HCT116 (cell line): ENCODE results near the gene PRR15L. TPM values are rescaled to one million over a fixed set of nuclear protein-coding genes. Genes with fewer than 3 reads are reported as not detected.

Experiments used
- ATAC-seq: fragments of 200-7000 bp; cut with Tn5 transposase; 2 replicates; pipeline ENCODE4 v1.9.1; 2020; ENCODE audit warnings: mild to moderate bottlenecking, moderate library complexity
- BruUV-seq: library from RNA; stranded (reverse); fragments of 400-500 nt; replicated peaks from 2 replicates; lab custom pipeline; 2021; lab: Mats Ljungman, UMichigan
- CTCF ChIA-PET: fragments of 300-600 bp; sonication (Branson Sonifier 250); formaldehyde crosslinking; loops from one replicate; lab custom pipeline; 2021; ENCODE audit warnings: antibody characterized with exemption; lab: Charles Lee
- POLR2A ChIA-PET: fragments of 300-600, 350-600 bp; sonication (Branson Sonifier 250); formaldehyde crosslinking; loops from one replicate; lab custom pipeline; 2021; ENCODE audit warnings: antibody characterized with exemption; lab: Charles Lee
- RAD21 ChIA-PET, 2 experiments: fragments of 300-600 bp; sonication (Branson Sonifier 250); formaldehyde crosslinking; loops; one replicate each; lab custom pipeline; 2023; ENCODE audit warnings: low total read pairs in 2 of 2; ENCODE audit not compliant: uncharacterized antibody in 2 of 2, unreplicated experiment in 2 of 2, low non-redundant PET in 1 of 2; lab: Charles Lee
- DNase-seq: peaks from one replicate; pipeline ENCODE4 v3.0.0-alpha.2; 2010; ENCODE audit warnings: low read depth, low spot score
- H2AFZ ChIP-seq: fragments of 200-600 bp; shearing (Covaris generic), sonication (generic); 2 replicates; pipeline ENCODE4 v1.6.1; 2017; ENCODE audit warnings: low read depth, mixed run types, mixed read lengths, antibody characterized with exemption, low read length; ENCODE audit not compliant: poor library complexity, severe bottlenecking
- H3K27ac ChIP-seq: 2 replicates; pipeline ENCODE4 v1.5.1; 2012; ENCODE audit warnings: low read depth, low read length
- H3K27me3 ChIP-seq: fragments of 200-600 bp; sonication (generic); 2 replicates; pipeline ENCODE4 v1.6.1; 2016; ENCODE audit warnings: mixed run types, low read length, mixed read lengths; ENCODE audit not compliant: insufficient read depth
- H3K36me3 ChIP-seq, 2 experiments: fragments of 200-500 bp in 1 of 2; fragments of 200-600 bp in 1 of 2; sonication (Bioruptor generic) in 1 of 2; sonication (generic) in 1 of 2; 2 replicates each; pipeline versions ENCODE4 v1.5.1 to v1.6.1; 2014 to 2016; ENCODE audit warnings: low read length in 2 of 2, inconsistent platforms in 1 of 2, mixed read lengths in 1 of 2, mixed run types in 1 of 2; ENCODE audit not compliant: insufficient read depth in 2 of 2, control insufficient read depth in 1 of 2
- H3K4me1 ChIP-seq, 2 experiments: fragments of 200-600 bp in 1 of 2; sonication (generic) in 1 of 2; 2 replicates each; pipeline versions ENCODE4 v1.5.1 to v1.6.1; 2012 to 2017; ENCODE audit warnings: low read length in 2 of 2, inconsistent platforms in 1 of 2, mild to moderate bottlenecking in 1 of 2, mixed read lengths in 1 of 2, mixed run types in 1 of 2, moderate library complexity in 1 of 2; ENCODE audit not compliant: insufficient read depth in 2 of 2, control insufficient read depth in 1 of 2
- H3K4me2 ChIP-seq: fragments of 200-600 bp; sonication (generic); 2 replicates; pipeline ENCODE4 v1.6.1; 2017; ENCODE audit warnings: mixed run types, low read length, mixed read lengths
- H3K4me3 ChIP-seq, 2 experiments: fragments of 200-600 bp in 1 of 2; sonication (generic) in 1 of 2; replicated peaks in 1 of 2; 2 replicates each; pipeline ENCODE4 v1.5.1; 2011 to 2016; ENCODE audit warnings: low read length in 2 of 2, control low read depth in 1 of 2, low read depth in 1 of 2, mild to moderate bottlenecking in 1 of 2, mixed read lengths in 1 of 2, mixed run types in 1 of 2
- H3K79me2 ChIP-seq: fragments of 200-600 bp; sonication (generic); 2 replicates; pipeline ENCODE4 v1.6.1; 2017; ENCODE audit warnings: mild to moderate bottlenecking, mixed run types, low read length, moderate library complexity, mixed read lengths; ENCODE audit not compliant: insufficient read depth
- H3K9ac ChIP-seq: fragments of 200-600 bp; sonication (generic); 2 replicates; pipeline ENCODE4 v1.6.1; 2016; ENCODE audit warnings: low read length, mixed read lengths
- H3K9me2 ChIP-seq: fragments of 200-600 bp; sonication (generic), shearing (Covaris generic); 2 replicates; pipeline ENCODE4 v1.6.1; 2017; ENCODE audit warnings: mixed run types, mild to moderate bottlenecking, moderate library complexity; ENCODE audit not compliant: insufficient read depth
- H3K9me3 ChIP-seq, 2 experiments: fragments of 200-500 bp in 1 of 2; fragments of 200-600 bp in 1 of 2; sonication (Bioruptor generic) in 1 of 2; sonication (generic) in 1 of 2; 2 replicates each; pipeline ENCODE4 v1.6.1; 2014 to 2017; ENCODE audit warnings: low read length in 2 of 2, mixed read lengths in 2 of 2, inconsistent platforms in 1 of 2, low read depth in 1 of 2, mild to moderate bottlenecking in 1 of 2, mixed run types in 1 of 2, moderate library complexity in 1 of 2; ENCODE audit not compliant: control insufficient read depth in 1 of 2, insufficient read depth in 1 of 2
- H4K20me1 ChIP-seq: fragments of 200-600 bp; sonication (generic), shearing (Covaris generic); 2 replicates; pipeline ENCODE4 v1.6.1; 2017; ENCODE audit warnings: mixed run types, mild to moderate bottlenecking, moderate library complexity; ENCODE audit not compliant: insufficient read depth
- CBX3 ChIP-seq: IDR thresholded peaks from 2 replicates; pipeline ENCODE4 v1.6.1; 2012; ENCODE audit warnings: low read depth
- CEBPB ChIP-seq: IDR thresholded peaks from 2 replicates; pipeline ENCODE4 v1.6.1; 2012; ENCODE audit warnings: low read depth
- EGR1 ChIP-seq: IDR thresholded peaks from 2 replicates; pipeline ENCODE4 v1.6.1; 2012; ENCODE audit warnings: low read depth
- ELF1 ChIP-seq: IDR thresholded peaks from 2 replicates; pipeline ENCODE4 v1.6.1; 2012; ENCODE audit warnings: low read depth, borderline replicate concordance
- EZH2 ChIP-seq: fragments of 200-600 bp; sonication (generic); IDR thresholded peaks from 2 replicates; pipeline ENCODE4 v1.6.1; 2017; ENCODE audit warnings: antibody characterized with exemption, mixed run types
- FOSL1 ChIP-seq: IDR thresholded peaks from 2 replicates; pipeline ENCODE4 v1.6.1; 2012; ENCODE audit warnings: low read depth
- JUND ChIP-seq: IDR thresholded peaks from 2 replicates; pipeline ENCODE4 v1.6.1; 2012
- POLR2A ChIP-seq: IDR thresholded peaks from 2 replicates; pipeline ENCODE4 v1.7.0; 2011; ENCODE audit warnings: borderline replicate concordance; ENCODE audit not compliant: insufficient read depth, insufficient read length; ENCODE audit errors: extremely low read depth
- RAD21 ChIP-seq: IDR thresholded peaks from 2 replicates; pipeline ENCODE4 v1.6.1; 2012; ENCODE audit warnings: low read depth, mild to moderate bottlenecking
- REST ChIP-seq: IDR thresholded peaks from 2 replicates; pipeline ENCODE4 v1.6.1; 2012; ENCODE audit warnings: low read depth
- SIN3A ChIP-seq: IDR thresholded peaks from 2 replicates; pipeline ENCODE4 v1.6.1; 2012; ENCODE audit warnings: low read depth
- SRF ChIP-seq: IDR thresholded peaks from 2 replicates; pipeline ENCODE4 v1.6.1; 2012; ENCODE audit warnings: low read depth
- TCF7L2 ChIP-seq: IDR thresholded peaks from 2 replicates; pipeline ENCODE4 v1.7.0; 2011; ENCODE audit warnings: borderline replicate concordance, inconsistent platforms; ENCODE audit not compliant: insufficient read depth, insufficient read length; ENCODE audit errors: extremely low read depth
- YY1 ChIP-seq: IDR thresholded peaks from 2 replicates; pipeline ENCODE4 v1.6.1; 2011; ENCODE audit warnings: low read length, low read depth, moderate library complexity, mild to moderate bottlenecking; ENCODE audit not compliant: insufficient replicate concordance; ENCODE audit errors: extremely low read depth
- ZFX ChIP-seq: fragments of 450-650 bp; IDR thresholded peaks from 2 replicates; pipeline ENCODE4 v1.6.1; 2017
- ZNF274 ChIP-seq: fragments of 200-500 bp; sonication (Bioruptor generic); IDR thresholded peaks from 2 replicates; pipeline ENCODE4 v1.6.1; 2014; ENCODE audit warnings: mild to moderate bottlenecking, low read depth, low read length, inconsistent platforms
- intact Hi-C: fragments of 100-400 bp; cut with micrococcal nuclease; formaldehyde crosslinking; loops from 2 replicates; pipeline ENCODE4 v1.10.0; 2022
- total RNA-seq: library from RNA; stranded (reverse); gene quantifications from one replicate; pipeline ENCODE4 v1.2.1, GENCODE V29; 2021; ENCODE audit not compliant: unreplicated experiment
- TF ChIP-seq, protein P1 (sequence below): IDR thresholded peaks from 2 replicates; pipeline ENCODE4 v1.6.1; 2012
- TF ChIP-seq, protein P2 (sequence below), 3 experiments: fragments of 200-600 bp in 1 of 3; sonication (generic) in 1 of 3; IDR thresholded peaks in 2 of 3; conservative IDR thresholded peaks in 1 of 3; 2 replicates each; pipeline ENCODE4 v1.5.1; 2012 to 2017; ENCODE audit warnings: low read depth in 2 of 3, low read length in 2 of 3, antibody characterized with exemption in 1 of 3, borderline replicate concordance in 1 of 3, control low read depth in 1 of 3, mild to moderate bottlenecking in 1 of 3, mixed read lengths in 1 of 3, mixed run types in 1 of 3, moderate library complexity in 1 of 3; ENCODE audit not compliant: insufficient read depth in 1 of 3

The PRR15L gene
- total RNA-seq, 1 experiment from 2014 or later, result 0.34 TPM

DNA sequence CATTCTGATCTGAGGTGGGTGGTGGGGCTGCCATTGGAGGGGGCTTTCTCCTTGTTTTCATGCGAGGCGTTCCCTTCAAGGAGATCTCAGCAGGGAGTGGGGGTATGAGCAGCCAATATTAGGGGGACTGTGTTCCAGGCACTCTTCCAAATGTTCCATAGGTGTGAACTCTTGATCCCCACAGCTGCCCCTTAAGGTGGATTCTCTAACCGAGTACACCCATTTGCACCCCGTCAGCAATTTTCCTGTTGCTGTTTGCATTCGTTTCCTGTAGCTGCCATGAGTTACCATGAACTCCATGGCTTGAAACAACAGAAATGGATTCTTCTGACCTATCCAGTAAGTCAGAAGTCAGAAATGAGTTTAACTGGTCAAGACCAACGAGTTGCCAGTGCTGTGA, 3.7 kb upstream of the PRR15L start:
- TF ChIP-seq, protein P1, sequence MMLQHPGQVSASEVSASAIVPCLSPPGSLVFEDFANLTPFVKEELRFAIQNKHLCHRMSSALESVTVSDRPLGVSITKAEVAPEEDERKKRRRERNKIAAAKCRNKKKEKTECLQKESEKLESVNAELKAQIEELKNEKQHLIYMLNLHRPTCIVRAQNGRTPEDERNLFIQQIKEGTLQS, result no peak
- TF ChIP-seq YY1 (no peak), POLR2A (no peak), FOSL1 (no peak), REST (no peak), EGR1 (no peak), ELF1 (no peak), ZNF274 (no peak), SIN3A (no peak), TCF7L2 (no peak), RAD21 (no peak), CEBPB (no peak), SRF (no peak), ZFX (no peak), CBX3 (no peak), JUND (no peak), EZH2 (no peak)
- TF ChIP-seq, protein P2, sequence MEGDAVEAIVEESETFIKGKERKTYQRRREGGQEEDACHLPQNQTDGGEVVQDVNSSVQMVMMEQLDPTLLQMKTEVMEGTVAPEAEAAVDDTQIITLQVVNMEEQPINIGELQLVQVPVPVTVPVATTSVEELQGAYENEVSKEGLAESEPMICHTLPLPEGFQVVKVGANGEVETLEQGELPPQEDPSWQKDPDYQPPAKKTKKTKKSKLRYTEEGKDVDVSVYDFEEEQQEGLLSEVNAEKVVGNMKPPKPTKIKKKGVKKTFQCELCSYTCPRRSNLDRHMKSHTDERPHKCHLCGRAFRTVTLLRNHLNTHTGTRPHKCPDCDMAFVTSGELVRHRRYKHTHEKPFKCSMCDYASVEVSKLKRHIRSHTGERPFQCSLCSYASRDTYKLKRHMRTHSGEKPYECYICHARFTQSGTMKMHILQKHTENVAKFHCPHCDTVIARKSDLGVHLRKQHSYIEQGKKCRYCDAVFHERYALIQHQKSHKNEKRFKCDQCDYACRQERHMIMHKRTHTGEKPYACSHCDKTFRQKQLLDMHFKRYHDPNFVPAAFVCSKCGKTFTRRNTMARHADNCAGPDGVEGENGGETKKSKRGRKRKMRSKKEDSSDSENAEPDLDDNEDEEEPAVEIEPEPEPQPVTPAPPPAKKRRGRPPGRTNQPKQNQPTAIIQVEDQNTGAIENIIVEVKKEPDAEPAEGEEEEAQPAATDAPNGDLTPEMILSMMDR (IDR thresholded peaks at IDR 0.05 in 2 of 3, conservative IDR thresholded peaks at IDR 0.05 in 1 of 3; ENCODE audit: borderline replicate concordance in 1 of 3, insufficient read depth in 1 of 3, low read depth in 2 of 3, low read length in 2 of 3), result no peak
- TF ChIP-seq, all 23 proteins: peak for 0
- CTCF ChIA-PET, result interaction anchor here (2.5 kb wide), 1 partner anchor 15 kb away, joined by 12 read pairs; no protein-coding TSS in a partner anchor
- no peaks in the 10 kb centered on the region for H4K20me1 ChIP-seq
- no peak overlapping the region for H3K27ac ChIP-seq
- H3K27me3 ChIP-seq, result no peaks in the 10 kb centered on the region
- POLR2A ChIA-PET, result interaction anchor here (0.6 kb wide), 1 partner anchor 98 kb away, joined by 3 read pairs; no protein-coding TSS in a partner anchor
- BruUV-seq, result no TSS peak
- no peak overlapping the region for H2AFZ ChIP-seq
- no peaks in the 10 kb centered on the region for H3K9me2 ChIP-seq
- DNase-seq (no peak), ATAC-seq (no peak)
- intact Hi-C loops, result no loop called here
- no peak overlapping the region for H3K4me3 ChIP-seq
- H3K79me2 ChIP-seq, result no peaks in the 10 kb centered on the region
- H3K9ac ChIP-seq, result no peak overlapping the region
- H3K4me2 ChIP-seq, result no peak overlapping the region
- peaks cover 29 to 39% of the 10 kb centered on the region in 2 experiments for H3K4me1 ChIP-seq
- H3K36me3 ChIP-seq, result no peaks in the 10 kb centered on the region
- RAD21 ChIA-PET, result no interaction called here
- no peaks in the 10 kb centered on the region for H3K9me3 ChIP-seq
